ENCODE results near the gene MYLK.

The MYLK gene

DNA sequence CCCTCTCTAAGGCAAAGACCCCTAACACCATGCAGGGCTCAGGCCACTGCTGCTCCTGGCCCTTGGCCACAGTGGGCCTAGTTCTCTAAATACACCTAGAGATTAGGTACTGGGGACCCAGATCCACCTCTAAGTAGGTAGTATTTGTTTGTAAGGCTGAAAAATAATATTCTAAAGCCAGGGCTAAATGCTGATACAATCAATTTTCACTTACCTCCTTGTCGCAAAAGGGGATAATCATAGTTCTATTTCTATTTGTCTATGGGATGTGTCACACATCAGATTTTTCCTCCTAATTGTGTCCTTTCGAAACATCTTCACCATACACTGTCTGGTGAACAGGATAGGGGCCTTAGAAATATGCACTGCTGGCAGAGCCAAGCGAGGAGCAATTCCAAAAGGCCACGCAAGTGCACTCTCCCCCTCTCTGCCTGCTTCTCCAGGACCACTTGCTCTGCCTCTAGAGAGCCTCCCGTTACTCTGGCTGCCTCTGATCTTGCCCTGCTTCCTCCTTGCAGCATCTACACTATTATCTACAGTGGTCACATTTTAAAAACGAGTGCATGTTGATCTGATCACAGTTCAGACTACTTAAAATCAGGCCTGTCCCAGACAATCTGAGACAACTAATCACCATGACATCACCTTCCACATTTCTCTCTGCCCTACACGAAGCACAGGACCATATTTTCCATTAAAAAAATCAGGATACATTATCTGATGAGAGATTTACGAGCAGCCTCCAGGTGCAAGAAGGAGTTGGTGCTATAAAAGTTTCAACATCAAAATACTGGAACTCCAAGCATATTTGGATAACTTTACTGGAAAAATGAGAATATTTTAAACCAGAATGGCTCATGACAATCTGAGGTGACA is 115.4 kb downstream of the MYLK start:
- no peak for DNase-seq

DNA sequence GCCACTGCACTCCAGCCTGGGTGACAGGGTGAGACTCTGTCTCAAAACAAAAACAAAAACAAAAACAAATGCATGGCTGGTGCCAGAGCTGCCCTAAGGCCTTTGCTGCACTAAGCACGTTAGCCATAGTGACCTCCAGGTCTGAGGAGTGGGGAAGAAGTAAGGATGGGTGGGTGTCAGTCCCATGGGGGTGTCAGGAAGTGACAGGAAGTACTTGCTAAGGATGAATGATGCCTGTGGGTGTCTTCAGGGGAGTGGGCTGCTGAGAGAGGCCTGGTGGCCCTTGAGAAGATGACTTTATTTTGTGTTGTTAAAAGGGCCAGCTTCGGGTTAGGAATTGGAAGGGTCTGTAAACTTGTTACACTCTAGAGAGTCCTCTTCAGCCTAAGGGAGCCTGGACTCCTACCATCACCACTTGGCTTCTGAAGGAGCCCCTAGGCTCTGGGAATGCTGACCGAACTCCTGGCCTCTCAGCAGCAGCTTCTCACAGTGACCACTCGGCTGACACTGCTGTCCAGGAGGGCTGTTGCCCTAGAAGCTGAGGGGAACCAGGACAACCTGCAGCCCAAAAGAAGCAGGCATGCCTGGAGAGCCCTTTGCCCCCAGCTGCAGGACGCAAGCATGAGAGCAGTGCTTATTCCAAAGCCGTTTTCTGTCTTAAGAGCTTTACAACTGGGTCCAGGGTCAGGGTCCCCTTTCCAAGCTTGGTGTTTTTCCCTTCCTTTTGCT is 116.4 kb downstream of the MYLK start:
- DNase-seq: no peak

DNA sequence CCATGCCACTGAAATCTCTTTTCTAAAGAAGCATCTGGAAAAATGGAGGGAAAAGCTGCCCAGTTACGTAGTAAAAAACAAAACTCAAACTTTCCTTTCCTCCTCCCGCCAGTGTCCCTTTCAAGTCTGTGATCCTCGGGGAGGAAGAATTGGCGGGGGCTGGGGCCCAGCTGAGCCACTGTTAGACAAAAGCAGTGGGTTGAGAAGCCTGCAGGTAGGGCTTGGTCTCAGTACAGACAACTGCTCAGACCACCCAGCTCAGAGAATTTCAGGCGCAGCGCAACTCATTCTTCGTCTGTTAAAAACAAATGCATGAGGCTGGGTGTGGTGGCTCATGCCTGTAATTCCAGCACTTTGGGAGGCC is 117.1 kb downstream of the MYLK start:
- no peak for DNase-seq

- no peak for DNase-seq
Measured at GRCh38 chr3:123766193-123767008, 117.7 kb downstream of the MYLK start.

DNA sequence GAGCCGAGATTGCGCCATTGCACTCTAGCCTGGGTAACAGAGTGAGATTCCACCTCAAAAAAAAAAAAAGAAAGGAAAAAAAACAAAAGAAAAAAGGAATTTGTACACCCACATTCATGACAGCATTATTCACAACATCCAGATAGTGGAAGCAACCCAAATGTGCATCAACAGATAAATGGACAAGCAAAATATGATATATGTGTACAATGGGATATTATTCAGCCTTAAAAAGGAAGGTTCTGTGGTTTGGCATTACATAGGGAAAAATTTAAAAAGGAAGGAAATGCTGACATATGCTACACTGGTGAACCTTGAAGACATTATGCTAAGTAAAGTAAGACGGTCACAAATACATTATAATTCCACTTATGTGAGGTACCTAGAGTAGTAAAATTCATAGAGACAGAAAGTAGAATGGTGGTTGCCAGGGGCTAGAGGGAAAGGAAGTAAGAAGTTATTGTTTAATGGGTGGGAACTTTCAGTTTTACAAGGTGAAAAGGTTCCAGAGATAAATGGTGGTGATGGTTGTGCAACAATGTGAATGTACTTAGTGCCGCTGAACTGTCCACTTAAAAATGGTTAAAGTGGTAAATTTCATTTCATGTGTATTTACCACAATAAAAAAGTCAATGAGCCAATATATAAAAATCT is 118.5 kb downstream of the MYLK start:
- DNase-seq: no peak

DNA sequence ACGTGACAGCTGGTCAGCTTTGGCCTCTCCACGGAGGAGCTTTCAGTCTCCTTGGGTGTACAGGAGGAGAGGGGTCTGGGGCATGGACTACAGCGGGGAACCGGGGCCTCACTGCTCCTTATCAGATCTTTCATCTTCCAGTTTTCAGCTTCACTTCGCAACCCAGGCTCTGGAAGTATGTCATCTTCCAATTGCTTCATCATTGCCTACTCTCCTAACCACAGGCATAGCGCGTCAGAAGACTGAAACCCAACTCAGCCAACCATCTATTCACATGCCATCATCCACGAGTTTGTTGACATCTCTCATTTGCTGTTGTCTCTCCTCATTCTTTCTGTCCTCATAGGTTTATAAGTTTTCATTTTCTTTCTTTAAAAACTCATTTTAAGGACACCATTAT is 119.5 kb downstream of the MYLK start:
- DNase-seq: no peak

GRCh38 chr3:123762805-123763204 is 121.3 kb downstream of the MYLK start:
- DNase-seq: no peak

- DNase-seq: no peak
Measured at GRCh38 chr3:123760817-123761216, 123.3 kb downstream of the MYLK start.

- DNase-seq: no peak
Measured at GRCh38 chr3:123759871-123760270, 124.3 kb downstream of the MYLK start.

DNA sequence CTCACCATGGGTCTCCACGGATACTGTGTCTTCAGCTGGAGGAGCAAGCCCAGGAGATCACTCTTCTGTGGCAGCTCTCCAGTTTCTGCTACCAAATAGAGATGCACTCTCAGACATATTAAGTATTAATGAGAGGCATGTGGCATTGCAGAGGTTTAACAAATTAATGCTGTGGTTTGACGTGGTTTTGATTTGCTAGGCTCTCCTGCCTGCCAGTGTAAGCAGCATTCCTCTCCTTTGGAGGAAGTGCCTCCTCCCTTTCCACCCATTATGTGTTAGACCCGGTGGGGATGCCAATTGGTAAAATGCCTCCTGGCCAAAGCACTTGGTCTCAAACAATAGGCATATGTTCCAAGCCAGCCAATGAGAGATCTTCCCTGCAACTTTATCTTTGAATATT is 124.8 kb downstream of the MYLK start:
- DNase-seq: no peak

GRCh38 chr3:123758081-123758564 is 126.0 kb downstream of the MYLK start:
- peak; percentile 96 for DNase-seq

DNA sequence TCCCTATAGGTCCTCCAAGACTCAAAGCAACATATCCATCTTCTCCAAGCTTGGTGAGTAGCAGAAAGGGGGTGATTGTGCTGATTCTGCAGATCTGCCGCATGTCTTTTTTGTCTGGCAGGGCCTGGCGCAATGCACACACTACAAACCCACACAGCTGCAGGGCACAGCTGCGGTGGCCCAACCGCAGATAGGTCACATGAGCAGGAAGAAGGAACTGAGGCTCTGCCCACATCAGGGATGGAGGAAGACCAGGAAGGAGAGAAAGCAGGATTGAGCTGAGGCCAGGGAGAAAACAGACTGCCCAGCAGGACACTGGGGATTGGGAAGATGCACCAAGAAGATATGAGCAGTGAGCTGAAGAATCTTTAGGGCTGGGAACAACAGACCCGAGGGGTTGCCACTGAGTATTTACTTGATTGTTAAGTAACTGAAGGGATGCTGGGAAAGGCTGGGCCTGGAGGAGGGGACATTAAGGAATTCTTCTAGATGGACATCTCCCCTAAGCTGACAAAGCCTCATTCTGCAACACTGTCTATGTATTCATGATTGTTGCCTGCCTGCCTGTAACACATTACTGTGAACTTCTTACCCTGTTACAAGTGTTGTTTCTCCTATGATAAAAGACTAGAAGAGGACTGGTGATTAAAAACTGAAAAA is 126.7 kb downstream of the MYLK start:
- peak; percentile 69 for DNase-seq

DNA sequence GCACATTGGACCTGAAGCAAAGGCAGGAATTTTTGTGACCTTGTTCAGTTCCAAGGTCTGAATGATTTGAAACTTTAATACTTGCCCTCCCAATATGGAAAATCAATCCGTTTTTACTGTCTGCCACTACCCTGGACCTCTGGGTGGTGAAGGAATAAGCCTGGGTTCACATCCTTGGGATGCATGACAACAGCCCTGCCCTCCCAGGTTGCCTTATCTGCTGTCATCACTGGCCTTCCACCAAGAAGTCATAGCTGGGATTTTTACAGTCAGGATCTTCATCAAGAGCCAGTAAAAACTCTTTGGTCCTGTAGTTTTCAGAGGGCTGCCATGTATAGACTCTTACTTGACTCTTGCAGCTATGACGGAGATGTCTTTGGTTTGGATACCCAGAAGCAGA is 128.6 kb downstream of the MYLK start:
- DNase-seq: no peak

DNA sequence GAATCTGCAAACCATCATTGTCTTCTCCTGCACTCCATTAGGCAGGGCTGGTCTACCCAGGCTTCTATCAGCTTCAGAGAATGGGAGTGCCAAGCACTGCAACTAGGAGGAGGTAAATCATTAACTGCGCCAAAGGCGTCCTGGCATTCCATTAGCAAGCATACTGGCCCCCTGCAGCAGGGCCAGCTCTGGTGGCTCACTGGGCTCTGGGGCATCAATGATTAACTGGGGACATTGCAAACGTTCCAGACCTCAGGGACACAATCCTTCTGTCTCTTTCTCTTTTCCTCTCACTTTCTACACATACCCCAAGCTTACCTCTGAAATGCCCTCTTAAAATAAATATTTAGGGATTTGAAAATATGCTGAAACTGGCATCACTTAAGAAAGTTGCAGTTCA is 129.0 kb downstream of the MYLK start:
- no peak for DNase-seq

- no peak for DNase-seq
Measured at GRCh38 chr3:123753286-123753685, 130.8 kb downstream of the MYLK start.

- no peak for DNase-seq
Measured at GRCh38 chr3:123752228-123752627, 131.9 kb downstream of the MYLK start.

GRCh38 chr3:123751433-123751832 is 132.7 kb downstream of the MYLK start:
- DNase-seq: no peak

DNA sequence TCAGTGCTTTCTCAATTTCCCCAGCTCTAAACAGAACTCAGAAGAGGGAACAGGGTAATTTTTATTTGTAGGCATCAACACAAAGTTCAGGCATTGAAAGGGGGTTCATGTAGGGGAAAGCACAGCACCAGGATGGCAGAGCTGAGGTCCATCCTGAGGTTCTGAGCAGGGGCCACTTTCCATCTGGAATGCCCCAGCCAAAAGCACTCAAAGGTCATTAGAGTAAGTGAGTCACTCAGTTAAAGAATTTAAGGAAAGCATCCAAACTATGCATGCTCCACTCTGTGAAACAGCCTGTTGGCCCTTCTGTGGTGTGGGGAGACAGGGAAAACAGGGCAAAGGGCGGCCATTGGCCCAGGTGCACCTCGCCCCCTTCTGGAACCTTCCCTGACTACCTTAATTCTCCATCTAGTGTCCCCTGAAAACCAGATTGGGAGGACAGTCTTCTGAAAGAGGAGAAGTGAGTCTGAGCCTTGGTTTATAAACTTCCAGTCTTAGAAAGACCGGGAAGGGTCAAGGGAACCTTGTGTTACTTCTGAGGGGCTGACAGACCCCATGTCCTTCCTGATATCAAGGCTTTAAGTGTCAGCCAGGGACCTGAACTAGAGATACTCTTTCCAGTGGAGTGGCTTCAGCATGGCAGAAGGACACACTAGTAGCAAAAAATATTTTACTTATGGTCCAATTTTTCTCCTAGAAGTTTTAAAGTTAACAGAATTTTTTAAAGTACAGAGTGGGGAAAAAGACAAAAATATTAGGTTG is 133.3 kb downstream of the MYLK start:
- no peak for DNase-seq

- no peak for DNase-seq
Measured at GRCh38 chr3:123750209-123750608, 133.9 kb downstream of the MYLK start.

DNA sequence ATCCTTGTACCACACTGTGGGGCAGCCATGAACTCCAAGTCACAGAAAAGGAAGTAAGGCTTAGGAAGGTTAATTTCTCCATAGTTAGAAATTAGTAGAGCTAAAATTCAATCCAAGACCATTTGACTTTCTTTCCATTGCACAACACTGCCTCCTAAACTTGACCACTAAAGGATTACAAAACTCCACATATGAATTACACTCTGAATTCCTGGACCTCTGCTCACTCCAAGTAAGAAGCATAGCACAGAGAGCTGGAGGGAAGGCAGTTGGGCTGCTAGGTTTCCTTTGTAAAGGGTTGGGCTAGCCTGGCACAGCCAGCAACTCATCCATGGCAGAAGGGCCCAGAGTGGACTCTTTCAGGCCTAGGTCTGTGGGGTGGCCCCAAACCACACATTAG is 134.4 kb downstream of the MYLK start:
- DNase-seq: no peak

GRCh38 chr3:123745184-123745855 is 138.8 kb downstream of the MYLK start:
- DNase-seq: no peak
